ENCODE measurements around the gene PPBP. TPM values are rescaled to one million over a fixed set of nuclear protein-coding genes. Genes with fewer than 3 reads are reported as not detected.

Gene PPBP
- total RNA-seq, 1 experiment from 2014 or later, result not detected

- no peak for TF ChIP-seq JUN (CRISPR knock-in tag; IDR thresholded peaks at IDR 0.05)
- CTCF ChIA-PET, result no interaction called here
- H3K27me3 Mint-ChIP-seq (ENCODE audit: low read depth), result no peaks in the 10 kb centered on the region
- POLR2A ChIA-PET, result no interaction called here
- H3K27ac Mint-ChIP-seq, result no peak overlapping the region
- no peak for DNase-seq (ENCODE audit: low spot score)
- H3K4me1 Mint-ChIP-seq, result peaks cover 16% of the 10 kb centered on the region
- ATAC-seq, result no peak
- peaks cover 30% of the 10 kb centered on the region for H3K36me3 Mint-ChIP-seq
- peaks cover 14% of the 10 kb centered on the region for H3K9me3 Mint-ChIP-seq
- H3K4me3 Mint-ChIP-seq, result no peak overlapping the region
Measured at GRCh38 chr4:74006009-74006476, 18.1 kb upstream of the PPBP start.

GRCh38 chr4:74005528-74005927, 17.5 kb upstream of the PPBP start:
- TF ChIP-seq CREM (CRISPR knock-in tag; IDR thresholded peaks at IDR 0.05), result no peak
- peak; percentile 82 for TF ChIP-seq GABPB1 (CRISPR knock-in tag; IDR thresholded peaks at IDR 0.05)
- TF ChIP-seq FOXP1 (CRISPR knock-in tag; IDR thresholded peaks at IDR 0.05; ENCODE audit: borderline replicate concordance), result no peak
- ChIA-PET POLR2A (no interaction called here), CTCF (no interaction called here)
- peaks cover 12% of the 10 kb centered on the region for H3K9me3 Mint-ChIP-seq
- no peaks in the 10 kb centered on the region for H3K27me3 Mint-ChIP-seq (ENCODE audit: low read depth)
- no peak overlapping the region for H3K4me3 Mint-ChIP-seq
- ATAC-seq (no peak), DNase-seq (ENCODE audit: low spot score) (no peak)
- no peak overlapping the region for H3K27ac Mint-ChIP-seq
- H3K4me1 Mint-ChIP-seq, result peaks cover 18% of the 10 kb centered on the region
- H3K36me3 Mint-ChIP-seq, result peaks cover 28% of the 10 kb centered on the region

- Mint-ChIP-seq H3K27me3 (ENCODE audit: low read depth) (peaks cover 6% of the 10 kb centered on the region; the same call in 1 of the 2 replicates), H3K36me3 (peaks cover 22% of the 10 kb centered on the region), H3K4me3 (no peak overlapping the region), H3K27ac (no peak overlapping the region), H3K9me3 (peaks cover 7% of the 10 kb centered on the region; the same call in 1 of the 2 replicates), H3K4me1 (peaks cover 18% of the 10 kb centered on the region)
- no peak for ATAC-seq
- no peak for DNase-seq (ENCODE audit: low spot score)
- ChIA-PET CTCF (no interaction called here), POLR2A (no interaction called here)
- TF ChIP-seq FOXP1 (CRISPR knock-in tag; IDR thresholded peaks at IDR 0.05; ENCODE audit: borderline replicate concordance) (no peak), CDX4 (CRISPR knock-in tag; IDR thresholded peaks at IDR 0.05; ENCODE audit: borderline replicate concordance) (no peak), TP53 (CRISPR knock-in tag; IDR thresholded peaks at IDR 0.05) (no peak), PREB (CRISPR knock-in tag; IDR thresholded peaks at IDR 0.05; ENCODE audit: borderline replicate concordance) (no peak), CTCF (IDR thresholded peaks at IDR 0.05) (no peak), ATF1 (CRISPR knock-in tag; IDR thresholded peaks at IDR 0.05) (no peak), ELF4 (CRISPR knock-in tag; IDR thresholded peaks at IDR 0.05; ENCODE audit: low read depth) (no peak), JAZF1 (CRISPR knock-in tag; IDR thresholded peaks at IDR 0.05) (no peak), NR3C1 (CRISPR knock-in tag; conservative IDR thresholded peaks at IDR 0.05; ENCODE audit: low read depth) (no peak), E2F1 (CRISPR knock-in tag; IDR thresholded peaks at IDR 0.05) (no peak), MXD4 (CRISPR knock-in tag; IDR thresholded peaks at IDR 0.05; ENCODE audit: borderline replicate concordance) (no peak), MAX (CRISPR knock-in tag; IDR thresholded peaks at IDR 0.05) (no peak), TEAD1 (CRISPR knock-in tag; IDR thresholded peaks at IDR 0.05) (no peak), FOXJ3 (CRISPR knock-in tag; IDR thresholded peaks at IDR 0.05; ENCODE audit: borderline replicate concordance) (no peak), ZNF423 (CRISPR knock-in tag; IDR thresholded peaks at IDR 0.05) (no peak), USF2 (CRISPR knock-in tag; IDR thresholded peaks at IDR 0.05) (no peak)
Measured at GRCh38 chr4:74004668-74005067, 16.7 kb upstream of the PPBP start.
